PC-3 (cell line): ENCODE measurements around the gene SULT4A1.

ENCODE experiments used
- CTCF ChIP-seq: fragments of 300-600 bp; sonication (generic); conservative IDR thresholded peaks from 2 replicates; pipeline ENCODE4 v1.5.1; 2017; ENCODE audit warnings: antibody characterized with exemption, low read depth, mild to moderate bottlenecking, low read length
- EZH2 ChIP-seq: fragments of 300-600 bp; sonication (generic); IDR thresholded peaks from one replicate; pipeline ENCODE4 v1.6.1; 2017; ENCODE audit warnings: antibody characterized with exemption, mild to moderate bottlenecking, low read length; ENCODE audit not compliant: unreplicated experiment
- EZH2phosphoT487 ChIP-seq: fragments of 300-600 bp; sonication (generic); IDR thresholded peaks from 2 replicates; pipeline ENCODE4 v1.6.1; 2018; ENCODE audit warnings: mild to moderate bottlenecking, antibody characterized with exemption, low read length, borderline replicate concordance

GRCh38 chr22:43859621-43860020 lies 2.7 kb downstream of the SULT4A1 start:
- TF ChIP-seq CTCF (no peak), EZH2 (no peak), EZH2phosphoT487 (no peak)
